Measurements from ENCODE around the gene KLHDC4.
A peak's percentile ranks its signal among the peaks of the same experiment; 100 is the strongest.

The KLHDC4 gene

DNA sequence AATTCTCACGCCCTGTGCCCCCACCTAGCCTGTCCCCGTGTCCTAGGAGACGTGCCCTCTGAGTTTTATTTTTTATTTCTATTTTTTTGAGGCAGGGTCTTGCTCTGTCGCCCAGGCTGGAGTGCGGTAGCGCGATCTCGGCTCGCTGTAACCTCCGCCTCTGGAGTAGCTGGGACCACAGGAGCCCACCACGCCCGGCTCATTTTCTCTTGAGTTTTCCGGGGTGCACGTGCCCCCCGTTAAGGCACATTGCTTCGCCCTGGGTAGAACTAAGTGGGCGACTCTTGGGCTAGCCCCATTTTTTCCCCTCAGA is 655 bp upstream of the KLHDC4 start:
- peak overlapping the region; percentile 87 for H3K9ac ChIP-seq (ENCODE audit: low read depth, low read length)
- H3K27ac ChIP-seq (ENCODE audit: low read length): peak overlapping the region; percentile 90
- peak overlapping the region; percentile 84 for H2AFZ ChIP-seq (ENCODE audit: low read depth, low read length)
- H3K27me3 ChIP-seq (ENCODE audit: insufficient read depth, low read length, poor library complexity): no peaks in the 10 kb centered on the region
- no peak for DNase-seq
- ATAC-seq (ENCODE audit: insufficient read depth, low read depth): no peak
- peak overlapping the region; percentile 88 to 94; a peak in 3 of 4 replicates for H3K4me3 ChIP-seq (ENCODE audit: low read depth in 1 of 2, low read length in 2 of 2)
- peaks cover 44% of the 10 kb centered on the region for H3K4me1 ChIP-seq (ENCODE audit: insufficient read depth, low read length)
- H3K36me3 ChIP-seq (ENCODE audit: insufficient read depth, low read length): peaks cover 33% of the 10 kb centered on the region
- peaks cover 34% of the 10 kb centered on the region for H4K20me1 ChIP-seq (ENCODE audit: insufficient read depth, low read length)
- H3K9me3 ChIP-seq (ENCODE audit: insufficient read depth, low read length, severe bottlenecking): no peaks in the 10 kb centered on the region
- H3K4me2 ChIP-seq (ENCODE audit: insufficient read depth, low read length): peak overlapping the region; percentile 83
- TF ChIP-seq EZH2 (IDR thresholded peaks at IDR 0.05; ENCODE audit: borderline replicate concordance, low read depth, low read length, severe bottlenecking): no peak
- TF ChIP-seq, protein P1, sequence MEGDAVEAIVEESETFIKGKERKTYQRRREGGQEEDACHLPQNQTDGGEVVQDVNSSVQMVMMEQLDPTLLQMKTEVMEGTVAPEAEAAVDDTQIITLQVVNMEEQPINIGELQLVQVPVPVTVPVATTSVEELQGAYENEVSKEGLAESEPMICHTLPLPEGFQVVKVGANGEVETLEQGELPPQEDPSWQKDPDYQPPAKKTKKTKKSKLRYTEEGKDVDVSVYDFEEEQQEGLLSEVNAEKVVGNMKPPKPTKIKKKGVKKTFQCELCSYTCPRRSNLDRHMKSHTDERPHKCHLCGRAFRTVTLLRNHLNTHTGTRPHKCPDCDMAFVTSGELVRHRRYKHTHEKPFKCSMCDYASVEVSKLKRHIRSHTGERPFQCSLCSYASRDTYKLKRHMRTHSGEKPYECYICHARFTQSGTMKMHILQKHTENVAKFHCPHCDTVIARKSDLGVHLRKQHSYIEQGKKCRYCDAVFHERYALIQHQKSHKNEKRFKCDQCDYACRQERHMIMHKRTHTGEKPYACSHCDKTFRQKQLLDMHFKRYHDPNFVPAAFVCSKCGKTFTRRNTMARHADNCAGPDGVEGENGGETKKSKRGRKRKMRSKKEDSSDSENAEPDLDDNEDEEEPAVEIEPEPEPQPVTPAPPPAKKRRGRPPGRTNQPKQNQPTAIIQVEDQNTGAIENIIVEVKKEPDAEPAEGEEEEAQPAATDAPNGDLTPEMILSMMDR (IDR thresholded peaks at IDR 0.05; ENCODE audit: borderline replicate concordance, extremely low read depth, low read length, poor library complexity, severe bottlenecking): no peak
- peaks cover 51% of the 10 kb centered on the region for H3K79me2 ChIP-seq (ENCODE audit: insufficient read depth, low read length)

DNA sequence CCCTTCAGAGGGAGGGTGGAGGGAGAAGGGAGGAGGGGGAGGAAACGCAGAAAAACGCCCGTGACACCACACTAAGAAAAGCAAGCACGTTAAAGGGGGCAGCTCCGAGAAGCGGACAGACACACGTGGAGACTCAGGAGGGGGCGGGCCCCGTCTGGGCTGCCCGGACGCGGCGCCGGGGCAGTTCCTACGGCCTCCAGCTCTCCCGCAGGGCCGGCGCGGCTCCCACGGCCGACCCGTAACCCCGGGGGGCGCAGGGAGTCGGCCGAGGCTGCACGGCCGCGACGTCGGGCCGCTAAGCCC is 362 bp downstream of the KLHDC4 start:
- Histone ChIP-seq H2AFZ (ENCODE audit: low read depth, low read length) (peak overlapping the region; percentile 84), H3K9ac (ENCODE audit: low read depth, low read length) (peak overlapping the region; percentile 87), H3K4me3 (ENCODE audit: low read depth in 1 of 2, low read length in 2 of 2) (peak overlapping the region; percentile 88 to 94), H3K27me3 (ENCODE audit: insufficient read depth, low read length, poor library complexity) (no peaks in the 10 kb centered on the region), H3K4me1 (ENCODE audit: insufficient read depth, low read length) (peaks cover 46% of the 10 kb centered on the region), H3K36me3 (ENCODE audit: insufficient read depth, low read length) (peaks cover 43% of the 10 kb centered on the region), H3K27ac (ENCODE audit: low read length) (peak overlapping the region; percentile 90), H4K20me1 (ENCODE audit: insufficient read depth, low read length) (peaks cover 37% of the 10 kb centered on the region), H3K4me2 (ENCODE audit: insufficient read depth, low read length) (peak overlapping the region; percentile 83), H3K79me2 (ENCODE audit: insufficient read depth, low read length) (peaks cover 60% of the 10 kb centered on the region), H3K9me3 (ENCODE audit: insufficient read depth, low read length, severe bottlenecking) (no peaks in the 10 kb centered on the region)
- DNase-seq: peak; percentile 82
- ATAC-seq (ENCODE audit: insufficient read depth, low read depth): no peak
- no peak for TF ChIP-seq EZH2 (IDR thresholded peaks at IDR 0.05; ENCODE audit: borderline replicate concordance, low read depth, low read length, severe bottlenecking)
- TF ChIP-seq, protein P1 (IDR thresholded peaks at IDR 0.05; ENCODE audit: borderline replicate concordance, extremely low read depth, low read length, poor library complexity, severe bottlenecking): no peak

DNA sequence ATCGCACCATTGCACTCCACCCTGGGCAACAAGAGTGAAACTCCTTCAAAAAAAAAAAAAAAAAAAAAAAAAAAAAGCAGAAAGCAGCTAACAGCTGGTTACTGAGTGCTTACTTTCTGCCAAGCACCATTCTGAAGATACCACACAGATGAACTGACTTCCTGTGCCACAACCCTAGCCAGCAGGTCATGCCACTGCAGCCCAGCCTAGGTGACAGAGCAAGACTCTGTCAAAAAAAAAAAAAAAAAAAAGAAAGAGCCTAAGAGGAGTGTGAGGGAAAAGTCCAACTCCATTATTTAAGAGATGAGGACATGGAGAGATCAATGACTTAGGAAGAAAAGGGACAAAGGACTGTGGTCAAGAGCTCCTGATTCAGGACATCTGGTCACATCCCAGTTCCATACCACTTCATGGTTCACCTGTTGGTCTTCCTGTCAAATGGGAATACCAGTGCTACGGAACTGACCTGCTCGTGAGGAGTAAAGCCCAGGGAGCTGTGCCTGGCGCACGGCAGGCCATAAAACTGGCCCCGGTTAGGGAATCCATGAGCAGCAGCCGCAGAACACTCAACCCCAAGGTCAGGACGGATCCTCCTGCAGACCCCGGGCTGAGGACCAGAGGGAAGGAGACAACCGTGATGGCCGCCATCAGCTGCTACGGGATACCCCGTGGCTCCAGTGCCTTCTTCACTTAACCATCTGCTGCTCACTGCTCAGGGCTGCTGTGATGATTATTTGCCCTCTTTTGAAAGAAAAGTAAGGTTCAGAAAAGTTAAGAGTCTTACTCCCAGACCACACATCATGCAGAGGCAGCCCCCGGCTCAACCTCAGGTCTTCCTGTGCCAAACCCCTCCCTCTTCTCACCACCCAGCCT is 950 bp downstream of the KLHDC4 start:
- Histone ChIP-seq H3K4me3 (ENCODE audit: low read depth in 1 of 2, low read length in 2 of 2) (peak overlapping the region; percentile 88 to 94), H3K9me3 (ENCODE audit: insufficient read depth, low read length, severe bottlenecking) (no peaks in the 10 kb centered on the region), H3K27ac (ENCODE audit: low read length) (peak overlapping the region; percentile 90), H3K36me3 (ENCODE audit: insufficient read depth, low read length) (peaks cover 47% of the 10 kb centered on the region), H4K20me1 (ENCODE audit: insufficient read depth, low read length) (peaks cover 37% of the 10 kb centered on the region), H3K4me2 (ENCODE audit: insufficient read depth, low read length) (peak overlapping the region; percentile 83), H3K27me3 (ENCODE audit: insufficient read depth, low read length, poor library complexity) (no peaks in the 10 kb centered on the region), H3K4me1 (ENCODE audit: insufficient read depth, low read length) (peaks cover 46% of the 10 kb centered on the region), H3K79me2 (ENCODE audit: insufficient read depth, low read length) (peaks cover 64% of the 10 kb centered on the region), H3K9ac (ENCODE audit: low read depth, low read length) (peak overlapping the region; percentile 87), H2AFZ (ENCODE audit: low read depth, low read length) (peak overlapping the region; percentile 84)
- peak; percentile 60 for DNase-seq
- ATAC-seq (ENCODE audit: insufficient read depth, low read depth): peak; percentile 80
- TF ChIP-seq, protein P1 (IDR thresholded peaks at IDR 0.05; ENCODE audit: borderline replicate concordance, extremely low read depth, low read length, poor library complexity, severe bottlenecking): no peak
- no peak for TF ChIP-seq EZH2 (IDR thresholded peaks at IDR 0.05; ENCODE audit: borderline replicate concordance, low read depth, low read length, severe bottlenecking)

All from DND-41 (cell line).